Umbilical cord (tissue), 2 donors: ENCODE results near the gene SLITRK6. TPM values are rescaled to one million over a fixed set of nuclear protein-coding genes. Genes with fewer than 3 reads are reported as not detected.
"Not testable (repeated sequence)": the region's sequence is repeated elsewhere in the genome, so short reads cannot be mapped to it uniquely, and the experiment has no call there.

Experiments used
- DNase-seq: peaks from one replicate; pipeline ENCODE4 v3.0.0-alpha.2; 2015; ENCODE audit warnings: low spot score
- total RNA-seq: library from RNA; depleted of rRNA; stranded (reverse); fragments of >200 nt; gene quantifications from one replicate; pipeline ENCODE4 v1.2.3, GENCODE V29; 2014; ENCODE audit warnings: low replicate concordance; ENCODE audit not compliant: insufficient read depth

SLITRK6 gene, protein sequence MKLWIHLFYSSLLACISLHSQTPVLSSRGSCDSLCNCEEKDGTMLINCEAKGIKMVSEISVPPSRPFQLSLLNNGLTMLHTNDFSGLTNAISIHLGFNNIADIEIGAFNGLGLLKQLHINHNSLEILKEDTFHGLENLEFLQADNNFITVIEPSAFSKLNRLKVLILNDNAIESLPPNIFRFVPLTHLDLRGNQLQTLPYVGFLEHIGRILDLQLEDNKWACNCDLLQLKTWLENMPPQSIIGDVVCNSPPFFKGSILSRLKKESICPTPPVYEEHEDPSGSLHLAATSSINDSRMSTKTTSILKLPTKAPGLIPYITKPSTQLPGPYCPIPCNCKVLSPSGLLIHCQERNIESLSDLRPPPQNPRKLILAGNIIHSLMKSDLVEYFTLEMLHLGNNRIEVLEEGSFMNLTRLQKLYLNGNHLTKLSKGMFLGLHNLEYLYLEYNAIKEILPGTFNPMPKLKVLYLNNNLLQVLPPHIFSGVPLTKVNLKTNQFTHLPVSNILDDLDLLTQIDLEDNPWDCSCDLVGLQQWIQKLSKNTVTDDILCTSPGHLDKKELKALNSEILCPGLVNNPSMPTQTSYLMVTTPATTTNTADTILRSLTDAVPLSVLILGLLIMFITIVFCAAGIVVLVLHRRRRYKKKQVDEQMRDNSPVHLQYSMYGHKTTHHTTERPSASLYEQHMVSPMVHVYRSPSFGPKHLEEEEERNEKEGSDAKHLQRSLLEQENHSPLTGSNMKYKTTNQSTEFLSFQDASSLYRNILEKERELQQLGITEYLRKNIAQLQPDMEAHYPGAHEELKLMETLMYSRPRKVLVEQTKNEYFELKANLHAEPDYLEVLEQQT
- 11.3 TPM for total RNA-seq

DNA sequence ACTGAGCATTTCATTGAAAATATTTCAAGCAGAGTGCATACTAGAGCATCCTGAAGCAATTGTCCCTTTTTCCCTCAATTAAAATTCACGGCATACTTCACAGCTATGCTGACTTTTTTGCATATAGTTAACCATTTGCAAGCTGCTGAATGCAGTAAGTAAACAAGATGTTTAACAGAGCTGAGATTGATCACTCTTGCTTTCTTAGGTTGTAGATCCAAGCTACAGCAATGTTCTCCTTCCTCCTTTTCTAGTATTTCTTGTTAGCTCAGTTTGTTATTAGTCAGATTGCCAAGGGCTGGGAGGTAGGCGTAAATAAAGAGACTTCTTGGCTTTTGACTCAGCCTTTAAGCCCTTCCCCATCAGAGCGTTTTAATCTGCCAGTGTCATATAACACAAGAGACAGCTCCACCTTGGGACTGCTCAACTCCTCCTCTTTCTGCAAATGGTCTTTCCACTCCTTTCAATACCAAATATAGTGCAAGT, at the start of gene SLITRK6:
TSS of gene SLITRK6 (minus strand) at position 323 of the 486 bp plus-strand sequence. CDS start 2,911 bp downstream, outside the sequence.
- DNase-seq = peak; percentile 78

DNA sequence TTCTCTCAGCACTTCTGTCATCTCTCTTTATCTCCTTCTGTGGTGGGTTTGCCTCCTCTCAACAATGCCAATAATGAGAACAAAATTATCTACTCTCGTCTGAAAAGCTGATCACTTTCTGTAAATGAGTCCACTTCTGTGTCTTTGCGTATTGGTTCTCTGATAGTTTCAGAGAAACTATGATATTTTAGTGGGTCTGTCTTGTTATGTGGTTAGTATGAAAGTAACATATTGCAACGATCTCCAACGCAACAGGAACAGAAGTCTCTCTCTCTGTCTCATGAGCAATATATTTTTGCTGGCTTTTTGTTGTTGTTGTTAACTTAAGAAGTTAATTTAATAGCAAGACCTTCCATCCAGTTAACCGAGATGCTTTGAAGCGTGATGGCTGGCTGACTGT, 47.8 kb upstream of the SLITRK6 start:
- no peak for DNase-seq

DNA sequence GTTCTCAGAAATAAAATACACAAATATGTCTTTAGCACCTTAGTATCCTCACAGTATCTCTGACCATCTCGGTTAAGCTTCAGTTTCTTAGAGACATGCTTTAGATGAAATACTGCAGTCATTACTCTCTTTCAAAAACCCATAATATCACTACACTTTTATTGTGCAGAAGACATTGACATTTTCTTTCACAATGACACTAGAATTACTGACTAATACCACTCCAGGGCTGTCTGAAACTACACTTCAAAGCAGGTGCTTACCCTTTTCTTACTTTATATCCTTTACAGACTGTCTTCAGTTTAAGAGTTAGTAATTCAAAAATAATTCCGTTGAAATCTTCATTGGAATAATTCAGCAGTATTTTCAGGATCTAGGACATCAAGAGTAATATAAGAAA, 42.2 kb upstream of the SLITRK6 start:
- no peak for DNase-seq

DNA sequence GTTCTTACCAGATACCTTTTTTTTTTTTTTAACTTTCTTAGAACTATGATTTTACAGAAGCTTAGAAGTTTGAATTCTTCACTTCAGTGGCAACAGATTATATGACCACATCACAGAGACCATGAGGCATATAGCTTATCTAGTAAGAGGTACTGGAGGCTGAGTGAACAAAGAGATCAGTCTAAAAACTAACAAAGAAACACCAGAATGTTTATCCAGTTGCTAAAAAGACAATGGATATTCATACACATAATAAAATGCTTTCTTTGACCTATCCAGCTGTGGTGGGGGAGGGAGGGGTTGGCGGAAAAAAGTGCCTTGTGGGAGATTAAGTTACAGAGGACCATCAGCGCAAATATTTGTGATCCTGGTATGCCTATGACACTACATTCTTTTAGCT, 34.7 kb upstream of the SLITRK6 start:
- no peak for DNase-seq

DNA sequence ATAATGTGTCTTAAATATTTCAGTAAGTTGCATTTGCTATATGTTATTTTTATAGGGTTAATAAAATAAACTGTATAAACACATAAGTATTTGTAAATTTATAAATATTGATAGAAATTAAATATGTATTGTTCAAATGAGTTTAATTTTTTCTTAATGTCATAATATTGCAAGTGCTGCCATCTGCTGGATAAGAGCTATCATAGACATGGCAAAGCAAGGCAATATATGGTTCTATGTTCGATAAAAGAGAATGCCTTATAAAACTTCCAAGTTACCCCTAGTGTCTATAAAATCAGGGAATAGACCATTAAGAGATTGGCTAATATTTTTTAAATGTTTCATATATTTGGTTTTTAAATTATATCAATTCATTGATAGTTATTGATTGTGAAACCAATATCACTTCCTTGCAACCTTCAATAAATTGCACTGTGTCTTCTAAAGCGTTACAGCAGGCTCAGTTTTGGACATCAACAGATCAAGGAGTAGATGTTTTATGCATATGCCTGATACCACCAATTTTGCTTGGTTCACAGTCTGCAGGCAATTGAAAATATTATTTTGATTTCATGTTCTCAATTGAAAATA, 29.0 kb upstream of the SLITRK6 start:
- peak; percentile 4 for DNase-seq

DNA sequence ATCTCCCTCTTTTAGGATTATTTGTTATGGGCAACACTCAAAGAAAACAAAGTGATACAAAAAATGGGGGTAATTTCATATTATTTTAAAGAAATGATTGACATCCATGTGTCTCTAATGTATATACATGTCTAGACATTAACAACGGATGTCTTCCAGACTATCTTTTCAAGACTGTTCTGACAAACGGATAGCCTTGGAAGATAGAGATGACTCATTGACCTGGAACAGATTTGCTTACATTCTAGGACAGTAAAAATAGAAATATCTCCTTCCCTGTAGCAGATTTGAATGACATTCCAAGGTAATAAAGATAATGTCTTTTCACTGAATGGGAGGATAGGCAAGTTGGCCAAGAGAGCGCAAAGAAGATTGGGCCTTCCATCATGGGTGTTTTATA, 26.2 kb upstream of the SLITRK6 start:
- DNase-seq = peak; percentile 7

DNA sequence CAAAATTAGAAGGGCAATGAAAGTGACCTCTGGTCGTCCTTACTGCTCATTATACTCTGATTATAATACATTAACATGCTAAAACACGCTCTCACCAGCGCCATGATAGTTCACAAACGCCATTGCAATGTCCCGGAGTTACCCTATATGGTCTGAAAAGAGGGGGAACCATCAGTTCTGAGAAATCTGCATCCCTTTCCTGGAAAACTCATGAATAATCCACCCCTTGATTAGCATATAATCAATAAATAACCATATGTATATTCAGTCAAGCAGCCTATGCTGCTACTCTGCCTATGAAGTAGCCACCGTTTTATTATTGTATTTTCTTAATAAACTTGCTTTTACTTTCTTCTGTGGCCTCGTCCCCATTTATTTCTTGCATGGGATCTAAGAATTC, 24.6 kb upstream of the SLITRK6 start:
- DNase-seq = no peak

DNA sequence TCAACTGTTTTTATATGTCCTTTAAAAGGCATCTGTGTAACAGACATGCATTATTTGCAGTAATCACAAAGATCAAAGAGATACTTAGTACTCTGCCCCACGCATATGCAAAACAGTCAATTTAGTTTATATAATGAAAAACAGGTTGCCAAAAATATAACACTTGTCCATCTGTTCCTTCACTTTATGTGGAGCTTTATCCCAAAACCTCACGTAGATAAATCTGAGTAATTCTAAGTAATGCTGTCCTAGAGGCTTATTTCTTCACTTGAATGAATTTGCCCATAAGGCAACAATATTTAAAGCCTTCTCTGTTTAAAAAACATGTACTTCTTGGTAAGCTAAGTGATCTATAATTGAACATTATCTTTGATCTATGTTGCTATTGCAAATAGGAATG, 20.3 kb upstream of the SLITRK6 start:
- DNase-seq = no peak

DNA sequence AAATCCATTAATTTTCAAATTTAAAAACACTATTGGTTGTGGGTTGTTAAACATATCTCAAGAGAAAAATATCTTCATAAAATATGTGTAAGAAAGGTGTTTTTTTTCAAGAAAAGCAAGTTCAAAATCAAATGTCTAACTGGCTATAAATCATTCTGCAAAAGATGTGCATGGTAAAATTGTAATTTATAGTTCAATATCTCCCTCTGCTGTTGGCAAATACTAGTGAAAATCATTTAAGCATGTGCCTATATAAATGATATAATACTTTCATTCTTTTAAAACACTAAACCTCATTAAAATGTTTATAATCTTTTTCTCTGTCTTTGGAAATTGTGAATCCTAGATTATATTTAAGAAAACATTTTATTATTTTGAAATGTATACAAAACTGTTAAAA, 17.2 kb upstream of the SLITRK6 start:
- DNase-seq = no peak

DNA sequence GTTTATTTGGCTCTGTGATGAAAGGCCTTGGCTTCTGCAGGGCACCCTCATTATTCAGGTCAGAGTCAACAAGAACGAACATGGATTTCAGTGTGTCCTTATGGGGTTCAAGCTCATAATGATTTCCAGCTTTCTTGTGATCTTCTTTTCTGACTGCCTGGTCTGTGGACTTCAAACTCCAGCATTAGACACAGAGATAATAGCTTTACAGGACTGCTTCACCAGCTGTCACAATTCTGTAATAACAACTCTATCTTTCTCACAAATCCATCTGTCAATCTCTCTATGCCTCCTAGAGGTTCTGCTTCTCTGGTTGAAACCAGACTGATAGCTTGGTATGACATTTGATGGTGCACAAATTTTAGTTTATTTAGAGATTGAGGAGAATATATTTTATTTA, 13.1 kb upstream of the SLITRK6 start:
- no peak for DNase-seq

DNA sequence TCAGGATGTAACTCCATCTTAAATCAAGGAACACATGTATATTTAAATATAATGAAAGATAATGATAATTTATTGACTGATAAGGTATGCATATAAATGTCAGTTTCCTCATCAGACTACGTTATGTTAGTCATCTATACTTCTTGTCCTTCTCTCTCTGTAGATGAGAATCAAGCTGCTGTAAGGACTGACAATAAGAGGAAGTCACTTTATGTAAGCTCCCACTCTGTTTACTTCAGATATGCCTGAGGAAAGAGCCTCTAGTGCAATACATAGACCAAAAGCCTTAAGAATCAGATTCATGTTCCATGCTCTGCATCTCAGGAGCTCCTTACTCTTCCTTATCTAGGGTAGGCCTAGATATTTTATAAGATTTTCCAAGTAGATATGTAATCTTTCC, 9.6 kb upstream of the SLITRK6 start:
- DNase-seq = no peak

DNA sequence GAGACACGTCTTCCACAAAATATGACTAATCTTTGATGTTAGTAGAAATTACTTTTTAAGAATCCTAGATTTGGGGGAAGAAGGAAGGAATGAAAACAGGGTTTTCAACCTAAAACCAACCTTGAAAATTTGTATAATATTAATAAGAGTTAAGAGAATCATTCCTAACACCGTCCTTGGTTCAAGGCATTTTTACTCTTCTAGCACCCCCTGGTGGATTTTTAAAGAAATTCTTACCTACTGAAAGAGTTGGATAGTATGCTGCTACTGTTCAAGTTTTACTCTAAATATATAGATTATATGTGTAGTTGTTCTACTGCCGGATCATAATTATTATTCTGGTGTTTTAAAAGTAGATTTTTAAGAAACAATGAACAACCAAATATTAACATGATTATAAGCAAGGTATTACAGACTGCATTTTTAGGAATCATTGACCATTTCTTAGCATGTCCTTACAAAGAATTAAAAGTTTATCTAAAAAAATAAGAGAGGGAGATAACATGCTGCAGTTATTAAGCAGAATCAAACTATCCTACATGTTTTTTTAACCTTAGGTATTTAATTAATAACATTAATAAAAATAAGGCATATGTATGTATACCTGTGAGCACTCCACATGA, 7.4 kb upstream of the SLITRK6 start:
- DNase-seq = peak; percentile 50

DNA sequence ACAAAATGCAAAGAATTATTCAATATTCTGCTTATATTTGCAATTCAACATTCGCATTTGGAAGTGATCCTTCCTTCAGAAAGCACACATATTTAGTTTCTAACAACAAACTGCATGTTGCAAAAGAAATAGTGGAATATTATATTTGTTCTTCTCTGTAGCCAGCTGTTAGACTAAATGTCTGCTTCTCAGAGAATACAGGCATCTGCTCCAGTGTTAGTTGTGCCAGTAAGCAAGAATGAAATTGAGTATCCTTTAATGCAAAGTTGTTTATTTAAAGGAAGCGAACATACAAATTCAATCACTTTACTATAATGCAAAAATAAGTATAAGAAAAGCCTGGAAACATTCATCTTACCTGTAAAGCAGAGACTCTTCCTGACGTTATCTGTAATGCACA, 663 bp downstream of the SLITRK6 start:
- DNase-seq = no peak

DNA sequence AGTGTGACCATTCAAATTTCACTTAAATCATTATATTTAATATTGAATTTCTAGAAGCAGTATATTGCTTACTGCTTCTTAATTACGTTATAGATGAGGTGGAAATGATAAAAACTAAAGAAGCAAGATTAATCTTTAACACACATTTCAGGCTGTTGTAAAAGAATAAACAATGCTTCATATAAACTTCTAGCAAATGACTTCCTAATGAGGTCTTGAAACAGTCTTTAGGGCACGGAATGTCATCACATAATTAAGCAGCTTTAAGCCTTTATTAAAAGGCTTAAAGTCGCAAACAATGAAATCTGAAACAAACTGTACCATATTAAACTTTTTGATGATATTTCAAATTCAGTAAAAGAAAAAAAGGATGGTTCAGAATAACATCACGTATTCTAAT, 1.9 kb downstream of the SLITRK6 start:
- no peak for DNase-seq

DNA sequence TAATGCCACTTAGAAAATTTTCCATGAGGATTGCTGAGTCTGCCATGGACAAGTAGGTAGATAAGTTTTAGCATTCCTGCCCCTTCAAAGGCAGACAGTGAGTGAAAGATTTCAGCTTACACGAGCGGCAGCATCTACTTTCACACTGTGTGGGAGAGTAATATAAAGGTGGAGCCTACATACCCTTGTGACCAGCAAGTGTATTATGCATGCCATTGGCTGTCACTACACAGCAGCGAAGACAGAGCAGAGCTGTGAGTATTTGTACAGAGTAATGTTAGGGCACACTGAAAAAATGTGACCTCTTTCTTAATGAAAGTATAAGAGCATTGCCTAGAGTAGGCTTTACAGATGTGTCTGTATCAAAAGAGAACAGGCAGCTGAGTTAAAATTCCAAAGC, 14.0 kb downstream of the SLITRK6 start:
- no peak for DNase-seq

DNA sequence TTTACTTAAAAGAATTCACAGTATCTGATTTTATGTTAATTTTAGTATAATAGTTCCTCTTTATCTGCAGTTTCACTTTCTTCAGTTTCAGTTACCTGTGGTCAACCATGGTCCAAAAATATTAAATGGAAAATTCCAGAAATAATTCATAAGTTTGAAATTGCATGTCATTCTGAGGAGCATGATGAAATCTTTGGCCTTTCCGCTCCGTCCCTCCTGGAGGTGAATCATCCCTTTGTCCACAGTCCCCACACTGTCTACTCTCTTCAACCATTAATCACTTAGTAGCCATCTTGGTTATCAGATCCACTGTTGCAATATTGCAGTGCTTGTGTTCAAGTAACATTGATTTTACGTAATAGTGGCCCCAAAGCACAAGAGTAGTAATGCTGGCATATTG, 26.9 kb downstream of the SLITRK6 start:
- no peak for DNase-seq

DNA sequence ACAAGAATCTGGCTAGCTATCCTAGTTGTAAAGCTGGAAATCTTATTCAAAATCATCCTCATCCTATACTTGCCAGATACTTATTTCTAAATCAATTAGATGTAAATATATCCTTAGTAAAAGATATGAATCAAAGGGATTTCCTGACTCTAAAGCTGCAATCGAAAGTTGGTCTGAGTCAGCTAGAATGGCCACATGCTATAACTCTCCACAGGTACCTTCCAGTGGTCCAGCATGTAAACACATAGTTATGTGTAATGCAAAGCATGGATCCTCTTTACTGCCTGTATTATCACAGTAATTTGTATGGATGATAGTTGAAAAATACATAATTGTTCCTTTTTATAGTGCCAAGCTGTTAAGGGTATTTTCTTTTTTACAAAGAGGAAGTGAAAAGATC, 27.4 kb downstream of the SLITRK6 start:
- no peak for DNase-seq

DNA sequence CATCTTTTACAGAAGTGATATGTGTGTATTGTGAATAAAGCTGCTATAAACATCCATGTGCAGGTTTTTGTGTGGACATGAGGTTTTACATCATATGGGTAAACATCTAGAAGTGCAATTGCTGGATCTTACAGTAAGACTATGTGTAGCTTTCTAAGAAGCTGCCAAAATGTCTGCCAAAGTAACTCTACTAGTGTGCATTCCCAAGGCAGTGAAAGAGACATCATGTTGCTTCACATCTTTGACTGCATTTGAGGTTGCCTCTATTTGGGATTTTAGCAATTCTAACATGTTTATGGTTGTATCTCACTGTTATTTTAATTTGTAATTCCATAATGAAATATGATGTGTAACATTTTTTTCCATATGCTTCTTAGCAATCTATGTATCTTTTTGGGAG, 30.3 kb downstream of the SLITRK6 start:
- no peak for DNase-seq

DNA sequence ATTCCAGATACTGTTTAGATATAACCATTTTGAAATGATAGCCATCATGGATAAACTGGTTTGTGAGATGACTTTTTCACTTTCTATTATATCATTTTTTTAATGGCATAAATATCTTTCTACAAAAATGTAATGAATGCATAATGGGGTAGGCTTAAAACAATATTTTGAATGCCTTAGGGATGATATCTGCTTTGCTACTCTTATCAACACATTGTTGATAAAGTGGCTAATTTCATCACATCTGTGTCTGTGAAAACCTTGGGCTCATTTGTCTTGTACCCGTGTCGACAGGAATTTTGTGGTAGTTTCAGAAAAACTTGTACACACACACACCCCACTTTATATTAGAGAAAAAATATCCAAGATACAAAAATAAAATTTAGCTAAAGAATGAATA, 44.1 kb downstream of the SLITRK6 start:
- no peak for DNase-seq

DNA sequence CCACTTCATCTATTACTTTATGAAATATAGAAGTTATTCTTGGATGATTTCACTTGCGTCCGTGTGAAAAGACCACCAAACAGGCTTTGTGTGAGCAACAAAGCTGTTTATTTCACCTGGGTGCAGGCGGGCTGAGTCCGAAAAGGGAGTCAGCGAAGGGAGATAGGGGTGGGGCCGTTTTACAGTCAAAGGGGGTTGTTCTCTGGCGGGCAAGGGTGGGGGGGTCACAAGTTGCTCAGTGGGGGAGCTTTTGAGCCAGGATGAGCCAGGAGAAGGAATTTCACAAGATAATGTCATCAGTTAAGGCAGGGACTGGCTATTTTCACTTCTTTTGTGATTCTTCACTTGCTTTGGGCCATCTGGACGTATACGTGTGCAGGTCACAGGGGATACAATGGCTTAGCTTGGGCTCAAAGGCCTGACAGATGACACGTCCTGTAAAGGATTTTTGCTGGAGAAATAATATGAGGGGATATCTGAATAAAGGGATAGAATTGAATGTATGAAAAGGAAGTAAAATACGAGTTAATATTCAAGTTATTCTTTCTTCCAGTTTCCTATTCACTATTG, 55.9 kb downstream of the SLITRK6 start:
- DNase-seq = not testable (repeated sequence)
